HG02798 (cell line): ENCODE data around the gene RAD51B.
A peak's percentile ranks its signal among the peaks of the same experiment; 100 is the strongest.

Experiments used
- ATAC-seq: cut with Tn5 transposase; IDR thresholded peaks from one replicate; pipeline ENCODE4 v1.9.1; 2021; ENCODE audit warnings: mild to moderate bottlenecking; ENCODE audit not compliant: unreplicated experiment, poor library complexity

Gene RAD51B

GRCh38 chr14:68476212-68477109 lies 656.9 kb downstream of the RAD51B start:
- peak; percentile 80 for ATAC-seq

GRCh38 chr14:68477110-68477455 lies 657.5 kb downstream of the RAD51B start:
- peak; percentile 5 for ATAC-seq

- ATAC-seq, result no peak
These were observed 658.0 kb downstream of the RAD51B start for GRCh38 chr14:68477461-68478085.

- no peak for ATAC-seq
These were observed 659.7 kb downstream of the RAD51B start for GRCh38 chr14:68479247-68479646.

GRCh38 chr14:68482018-68482417 lies 662.4 kb downstream of the RAD51B start:
- no peak for ATAC-seq

GRCh38 chr14:68482772-68483395 lies 663.3 kb downstream of the RAD51B start:
- no peak for ATAC-seq

- ATAC-seq, result no peak
These were observed 666.6 kb downstream of the RAD51B start for GRCh38 chr14:68486033-68486732.

GRCh38 chr14:68486809-68487208 lies 667.2 kb downstream of the RAD51B start:
- no peak for ATAC-seq

GRCh38 chr14:68487805-68488590 lies 668.4 kb downstream of the RAD51B start:
- no peak for ATAC-seq

- no peak for ATAC-seq
These were observed 672.2 kb downstream of the RAD51B start for GRCh38 chr14:68491793-68492192.

GRCh38 chr14:68492381-68493151 lies 673.0 kb downstream of the RAD51B start:
- ATAC-seq, result no peak

- ATAC-seq, result no peak
These were observed 673.8 kb downstream of the RAD51B start for GRCh38 chr14:68493152-68493911.

GRCh38 chr14:68495101-68496039 lies 675.8 kb downstream of the RAD51B start:
- peak; percentile 56 for ATAC-seq

GRCh38 chr14:68497011-68497410 lies 677.4 kb downstream of the RAD51B start:
- no peak for ATAC-seq

- no peak for ATAC-seq
These were observed 679.9 kb downstream of the RAD51B start for GRCh38 chr14:68499451-68499850.

GRCh38 chr14:68501171-68501570 lies 681.6 kb downstream of the RAD51B start:
- ATAC-seq, result no peak

GRCh38 chr14:68501614-68502052 lies 682.1 kb downstream of the RAD51B start:
- ATAC-seq, result no peak
